COLO668 (cell line): Measurements from ENCODE around the gene ZBTB34.

Source experiments
- DNase-seq: peaks from one replicate; lab custom pipeline; 2025; ENCODE audit not compliant: unreplicated experiment; lab: John Stamatoyannopoulos, UW

Gene ZBTB34

DNA sequence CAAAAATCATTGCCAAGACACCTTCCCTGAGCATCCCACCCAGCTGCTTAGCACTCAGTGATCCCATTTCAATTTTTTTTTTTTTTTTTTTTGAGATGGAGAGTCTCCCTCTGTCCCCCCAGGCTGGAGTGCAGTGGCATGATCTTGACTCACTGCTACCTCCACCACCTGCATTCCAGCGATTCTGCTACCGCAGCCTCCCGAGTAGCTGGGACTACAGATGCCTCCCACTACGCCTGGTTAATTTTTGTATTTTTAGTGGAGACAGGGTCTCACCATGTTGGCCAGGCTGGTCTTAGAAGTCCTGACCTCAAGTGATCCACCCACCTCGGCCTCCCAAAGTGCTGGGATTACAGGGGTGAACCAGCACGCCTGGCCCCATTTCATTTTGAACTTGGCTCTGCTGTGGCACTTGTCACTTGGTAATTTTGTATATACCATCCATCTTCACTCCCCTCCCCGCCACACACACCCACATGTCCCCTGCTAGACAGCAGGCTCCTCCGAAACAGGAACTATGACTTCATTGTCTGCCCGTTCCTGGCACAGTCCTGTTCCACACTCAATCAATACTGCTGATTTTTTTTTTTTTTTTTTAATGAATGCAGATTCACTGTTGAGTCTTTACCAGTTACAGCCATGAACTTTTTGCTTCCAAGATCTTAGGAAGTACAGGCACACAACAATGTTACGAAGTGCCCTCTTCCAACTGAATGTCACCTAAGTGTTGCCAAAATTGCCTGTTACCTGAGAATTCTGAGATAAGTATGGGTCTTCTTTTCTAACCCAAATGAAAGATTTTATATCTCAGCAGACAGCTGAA is 17.3 kb upstream of the ZBTB34 start:
- DNase-seq: no peak

DNA sequence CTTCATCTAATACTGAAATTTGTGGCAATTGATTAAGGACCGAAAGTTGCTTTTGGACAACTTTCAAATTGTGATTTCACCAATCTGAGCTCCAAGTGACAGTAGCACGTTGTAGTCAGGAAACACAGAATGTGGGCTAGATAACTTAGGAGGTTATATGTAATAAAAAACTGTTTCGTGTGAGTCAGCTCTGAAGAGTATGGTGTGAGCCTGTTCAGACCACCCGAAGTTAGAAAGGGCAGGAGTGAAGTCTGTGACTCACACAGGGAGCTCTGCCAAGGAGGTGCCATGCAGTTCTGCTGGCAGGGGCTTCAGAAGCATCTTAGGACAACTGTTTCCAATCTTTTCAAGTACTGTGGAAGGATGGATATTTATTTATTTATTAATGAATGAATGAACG is 16.4 kb upstream of the ZBTB34 start:
- no peak for DNase-seq

DNA sequence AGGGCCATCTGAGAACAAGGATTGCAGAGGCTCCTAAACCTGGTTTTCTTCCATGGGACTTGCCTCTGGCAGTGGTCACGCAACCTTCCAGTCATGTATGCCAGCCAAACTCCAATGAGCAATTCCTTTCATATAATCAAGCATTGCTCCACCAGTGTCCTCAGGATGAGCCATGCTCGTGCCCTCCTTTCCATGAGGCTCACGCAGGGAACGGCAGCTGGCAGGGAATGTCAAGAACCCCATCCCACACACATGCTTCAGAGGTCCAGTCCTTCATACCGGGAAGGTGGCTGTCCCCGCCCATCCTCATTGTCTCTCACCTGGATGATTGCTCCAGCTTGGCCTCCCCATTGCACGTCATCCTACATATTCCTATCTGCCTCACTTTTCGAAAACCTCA is 13.4 kb upstream of the ZBTB34 start:
- DNase-seq: no peak

DNA sequence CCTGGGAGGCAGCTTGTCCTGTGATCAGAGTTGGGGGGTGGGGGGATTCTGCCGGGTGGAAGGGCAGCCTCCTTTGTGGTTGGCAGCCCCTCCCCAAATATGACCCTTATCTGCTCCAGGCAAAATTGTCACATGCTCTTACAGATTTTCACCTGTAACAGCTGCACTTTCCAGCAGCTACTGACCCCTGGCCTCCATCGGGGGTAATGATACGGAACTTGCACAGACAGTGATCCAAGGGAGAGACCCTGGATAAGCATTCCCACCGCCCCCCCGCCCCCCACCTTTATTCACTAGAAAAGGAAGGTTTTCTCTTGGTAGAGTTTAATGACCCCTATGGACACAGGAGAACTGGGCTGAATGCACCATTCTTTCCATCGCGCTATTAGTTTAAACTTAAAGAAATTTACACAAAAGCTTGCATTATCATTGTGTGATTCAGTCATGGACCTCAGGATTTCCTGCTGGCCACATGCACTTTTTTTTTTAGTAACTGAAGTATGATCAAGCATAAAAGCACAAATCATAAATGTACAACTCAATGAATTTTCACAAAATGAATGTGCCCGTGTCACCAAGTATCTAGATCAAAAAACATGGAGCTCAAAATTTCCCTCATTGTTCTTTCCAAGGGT is 10.7 kb upstream of the ZBTB34 start:
- DNase-seq: no peak

DNA sequence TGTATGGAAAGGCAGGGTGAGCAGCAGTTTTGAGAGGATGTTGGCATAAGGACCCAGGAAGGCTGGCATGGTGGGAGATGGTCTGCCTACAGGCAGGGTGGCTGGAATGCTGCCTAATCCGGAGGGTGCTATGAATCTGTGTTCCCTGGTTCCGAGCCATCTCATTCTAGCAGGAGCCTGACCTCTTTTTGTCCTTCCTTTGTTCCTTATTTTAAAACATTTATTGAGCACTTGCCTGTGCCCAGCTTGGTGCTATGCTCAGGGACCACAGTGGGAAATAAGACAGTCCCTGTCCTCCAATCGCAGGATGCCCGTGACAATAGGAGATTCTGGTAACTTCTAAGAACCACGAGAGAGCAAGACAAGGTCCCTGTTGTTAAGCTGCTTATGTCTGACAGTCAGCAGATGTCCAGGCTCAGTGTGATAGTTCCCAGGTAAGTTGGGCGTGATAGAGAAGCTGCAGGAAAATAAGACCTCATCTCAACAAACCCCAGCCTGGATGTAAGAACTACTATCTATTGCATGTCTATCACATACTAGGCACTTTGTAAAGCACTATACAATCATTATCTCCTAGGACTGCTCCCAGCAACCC is 9.1 kb upstream of the ZBTB34 start:
- no peak for DNase-seq

DNA sequence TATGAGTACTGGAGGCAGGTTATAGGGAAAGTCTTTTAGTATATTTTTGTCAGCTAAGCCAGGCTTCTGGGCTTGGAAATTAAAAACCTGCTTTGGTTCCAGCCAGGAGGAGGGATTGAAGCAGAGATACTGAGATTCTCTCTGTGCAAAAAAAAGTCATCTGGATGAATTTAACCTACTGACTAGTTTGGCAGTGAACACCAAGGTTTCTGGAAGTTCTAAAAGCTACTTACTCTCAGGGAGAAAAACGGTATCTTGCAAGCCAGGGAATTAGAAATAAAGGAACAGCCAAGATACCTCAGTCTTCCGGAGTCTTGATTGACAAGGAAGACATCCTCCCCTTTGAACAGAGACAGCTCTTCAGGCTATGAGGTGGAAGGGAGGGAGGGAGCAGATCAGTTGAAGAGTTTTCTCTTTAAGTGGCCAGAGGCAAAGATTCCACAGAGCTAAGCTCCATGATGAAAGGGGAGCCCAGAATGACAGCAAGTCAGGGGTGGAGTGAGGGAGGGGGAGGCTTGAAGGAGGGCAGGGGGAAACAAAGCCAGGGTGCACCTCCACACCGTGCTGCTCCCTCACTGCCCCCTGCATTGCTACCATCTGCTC is 8.3 kb upstream of the ZBTB34 start:
- DNase-seq: no peak

DNA sequence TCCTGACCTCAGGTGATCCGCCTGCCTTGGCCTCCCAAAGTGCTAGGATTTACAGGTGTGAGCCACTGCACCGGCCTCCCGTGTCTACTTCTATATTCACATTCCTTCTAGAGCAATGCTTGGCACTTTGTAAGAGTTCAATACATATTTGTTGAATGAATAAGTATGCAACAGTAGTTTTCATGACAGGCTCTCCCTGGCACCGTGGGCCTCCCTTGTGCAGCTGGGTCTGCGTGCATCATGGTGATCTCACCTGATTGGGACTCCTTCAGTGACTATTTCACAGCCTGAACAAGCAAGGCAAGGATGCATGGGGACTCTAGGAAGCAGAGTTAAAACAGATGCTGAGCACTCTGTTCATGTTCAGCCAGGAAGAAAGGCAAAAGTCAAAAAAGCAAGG is 6.8 kb upstream of the ZBTB34 start:
- DNase-seq: no peak

DNA sequence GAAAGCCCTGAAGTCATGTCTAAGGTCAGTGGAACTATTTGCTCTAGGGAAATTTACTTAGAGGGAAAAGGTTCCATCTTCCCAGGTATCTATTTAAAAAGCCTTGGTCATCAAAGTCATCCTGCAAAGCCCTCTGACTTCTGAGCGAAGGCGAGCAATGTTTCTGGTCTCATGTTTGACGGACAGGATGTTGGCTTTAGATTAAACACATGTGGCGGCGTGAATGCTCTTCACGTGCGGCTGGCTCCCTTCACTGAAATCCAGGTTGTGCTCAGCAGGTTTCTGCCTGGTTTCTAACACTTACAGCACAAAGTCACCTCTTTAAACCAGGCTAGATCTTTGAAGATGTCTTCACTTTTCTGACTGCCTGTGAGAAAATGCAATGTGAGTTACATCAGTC is 5.7 kb upstream of the ZBTB34 start:
- no peak for DNase-seq

DNA sequence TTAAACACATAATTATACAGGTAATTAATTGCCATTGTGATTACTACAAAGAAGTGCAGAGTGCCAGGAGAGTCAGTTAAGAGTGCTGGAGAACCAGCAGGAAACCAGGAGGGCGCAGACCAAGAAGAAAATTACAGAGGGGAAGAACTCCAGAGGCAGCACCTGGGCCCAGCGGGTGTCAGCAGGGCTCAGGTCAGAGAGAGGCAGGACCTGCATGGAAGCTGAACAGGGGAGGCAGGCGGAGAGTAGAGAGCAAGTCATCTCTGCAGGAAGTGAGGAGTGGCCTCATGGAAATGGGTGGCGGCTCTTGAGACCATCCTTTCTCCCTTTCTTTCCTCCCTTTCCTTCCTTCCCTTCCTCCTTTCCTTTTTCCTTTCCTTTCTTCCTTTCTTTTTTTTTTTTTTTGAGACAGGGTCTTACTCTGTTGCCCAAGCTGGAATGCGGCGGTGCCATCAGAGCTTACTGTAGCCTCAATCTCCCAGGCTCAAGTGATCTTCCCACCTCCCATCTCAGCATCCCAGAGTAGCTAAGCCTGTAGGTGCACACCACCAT is 4.0 kb upstream of the ZBTB34 start:
- DNase-seq: no peak

DNA sequence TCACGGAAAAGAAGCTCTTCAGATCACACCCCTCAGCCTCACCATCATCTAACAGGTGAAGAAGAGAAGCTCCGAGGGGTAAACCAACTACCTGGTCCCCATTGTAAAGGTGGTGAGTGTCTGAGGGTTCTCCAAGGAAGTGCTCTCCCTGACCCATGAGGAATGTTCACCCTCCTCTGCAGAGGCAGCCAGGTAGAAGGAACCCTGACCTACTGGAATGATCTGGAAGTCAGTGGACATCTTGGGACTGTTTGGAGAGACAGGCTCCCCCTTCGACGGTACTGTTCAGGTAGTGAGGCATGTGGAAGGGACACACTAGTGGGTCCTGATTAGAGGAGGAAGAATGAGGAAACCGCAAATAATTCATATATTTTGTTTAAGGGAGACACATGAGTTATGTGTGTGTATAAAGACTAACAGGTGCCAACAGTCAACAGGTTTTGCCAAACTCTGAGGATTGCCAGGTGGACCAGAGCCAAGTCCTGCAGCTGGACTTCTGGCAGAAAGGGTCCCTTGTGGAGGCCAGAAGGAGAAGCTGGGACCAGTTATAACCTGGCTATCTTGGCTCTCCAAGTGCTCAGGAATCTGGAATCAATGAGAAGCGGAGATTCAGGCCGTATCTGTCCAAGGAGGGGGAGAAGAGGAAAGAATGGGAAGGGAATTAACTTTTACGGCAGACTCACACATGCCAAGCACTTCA is 3.0 kb upstream of the ZBTB34 start:
- DNase-seq: peak; percentile 21

DNA sequence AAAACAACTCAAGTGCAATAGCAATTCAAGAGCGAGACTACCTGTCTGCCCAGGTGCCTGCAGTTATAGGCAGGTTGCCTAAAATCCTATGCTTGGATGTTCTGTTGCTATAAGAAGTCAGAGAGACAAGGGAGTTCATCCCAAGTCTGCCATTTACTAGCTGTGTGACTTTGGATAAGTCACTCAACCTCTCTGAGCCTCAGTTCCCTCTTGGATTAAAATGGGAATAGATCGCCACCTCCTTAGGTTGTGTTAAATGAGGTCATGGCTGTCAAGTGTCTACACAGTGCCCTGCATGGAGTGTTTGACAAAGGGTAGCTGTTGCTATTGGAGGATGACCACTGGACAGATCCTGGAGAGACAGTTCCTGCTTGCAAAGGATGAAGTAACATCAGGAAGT is 1.3 kb upstream of the ZBTB34 start:
- no peak for DNase-seq

DNA sequence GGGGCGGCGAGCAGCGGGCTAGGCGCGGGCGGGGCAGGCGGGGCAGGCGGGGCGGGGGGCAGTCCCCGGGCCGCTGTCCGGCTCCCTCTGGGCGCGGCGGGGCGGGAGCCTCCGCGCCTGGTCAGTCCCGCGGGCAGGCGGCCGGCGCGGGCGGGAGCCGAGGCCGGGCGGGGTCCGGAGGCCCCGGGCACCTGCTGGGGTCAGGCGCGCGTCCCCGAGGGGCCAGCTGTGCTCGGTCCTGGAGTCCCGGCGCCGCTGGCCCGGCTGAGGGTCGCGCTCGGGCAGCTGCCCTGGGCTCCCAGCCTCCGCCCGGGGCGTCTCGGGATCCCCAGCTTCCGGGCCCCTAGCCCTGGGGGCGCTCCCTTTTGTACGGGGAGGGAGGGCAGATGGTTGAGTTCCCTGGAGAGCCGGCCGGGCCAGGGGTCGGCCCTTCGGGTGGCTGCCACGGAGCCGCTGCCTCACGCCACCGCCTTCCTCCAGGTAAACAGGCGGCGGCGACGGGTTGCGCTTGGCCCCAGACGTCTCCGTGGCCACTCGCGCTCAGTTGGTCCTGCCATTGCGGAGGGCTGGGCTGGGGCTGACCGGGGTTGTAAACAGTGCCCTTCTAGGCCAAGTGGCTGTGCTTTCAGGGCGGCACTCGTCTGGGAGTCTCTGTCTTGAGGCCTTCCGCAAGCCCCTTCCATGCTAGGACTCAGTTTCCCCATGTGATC is 473 bp downstream of the ZBTB34 start:
- peak; percentile 54 for DNase-seq

DNA sequence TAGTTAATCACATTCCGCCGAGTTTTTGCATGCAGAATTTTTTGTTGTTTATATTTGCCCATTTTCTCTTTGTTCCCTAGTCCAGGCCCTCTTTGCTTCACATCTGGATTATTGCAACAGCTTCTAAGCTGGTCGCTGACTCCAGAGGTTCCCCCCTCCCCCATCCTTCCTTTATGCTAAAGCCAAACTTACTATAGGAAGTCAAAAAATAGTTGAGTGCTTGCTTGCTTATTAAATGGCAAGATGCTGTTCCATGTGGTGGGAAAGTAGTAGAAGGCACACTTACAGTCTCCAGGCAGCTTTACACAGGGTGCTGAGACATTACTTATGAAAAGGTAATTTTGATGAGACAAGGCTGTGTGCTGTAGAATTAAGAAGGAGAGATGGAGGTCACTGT is 1.3 kb downstream of the ZBTB34 start:
- DNase-seq: no peak

DNA sequence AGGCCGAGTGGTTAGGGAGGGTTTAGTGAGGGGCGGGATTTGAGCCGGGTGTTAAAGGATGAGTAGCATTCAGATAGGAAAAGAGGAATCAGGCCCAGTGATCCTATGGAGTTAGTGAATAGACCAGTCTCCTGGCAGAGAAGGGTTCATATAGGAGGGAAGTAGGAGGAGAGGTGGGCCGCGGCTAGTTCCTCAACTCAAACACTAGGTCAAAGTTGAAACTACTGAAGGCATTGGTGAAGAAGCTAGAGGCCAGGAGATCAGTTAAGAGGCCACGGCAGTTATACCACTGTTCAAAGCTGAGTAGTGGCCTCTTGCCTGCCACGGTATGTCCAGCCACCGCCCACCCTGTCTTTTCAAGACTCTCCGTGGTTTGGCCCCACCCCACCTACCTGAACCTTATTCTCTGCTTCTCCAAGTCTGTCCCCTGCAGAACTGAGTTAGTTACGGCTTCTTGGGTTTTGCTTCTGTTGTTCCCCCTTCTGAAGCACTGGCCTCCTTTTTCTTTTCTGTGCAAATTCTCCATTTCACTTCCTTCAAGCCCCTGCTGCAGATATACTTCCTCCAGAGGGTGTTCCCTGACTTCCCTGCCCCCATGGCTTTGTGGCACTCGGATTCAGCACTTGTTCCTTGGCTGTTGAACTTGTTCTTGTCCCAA is 1.8 kb downstream of the ZBTB34 start:
- DNase-seq: no peak

DNA sequence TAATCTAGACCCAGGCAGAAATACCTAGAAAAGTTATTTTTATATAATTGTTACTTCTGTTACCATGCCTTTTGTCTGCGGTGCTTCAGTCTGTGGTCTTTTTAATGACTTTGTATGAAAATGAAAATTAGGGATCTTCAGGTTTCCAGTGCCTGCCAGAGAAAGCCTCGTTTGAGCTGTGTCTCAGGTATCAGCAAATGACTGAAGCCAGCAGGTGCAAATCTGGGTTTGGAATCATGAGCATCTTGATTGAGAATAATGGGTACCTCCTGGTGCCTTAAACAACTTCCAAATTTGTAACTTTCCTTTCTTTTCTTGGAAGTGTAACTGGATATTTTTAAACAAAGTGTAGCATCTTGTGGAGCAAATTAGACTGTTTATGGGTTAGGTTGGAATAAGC is 4.3 kb downstream of the ZBTB34 start:
- no peak for DNase-seq

DNA sequence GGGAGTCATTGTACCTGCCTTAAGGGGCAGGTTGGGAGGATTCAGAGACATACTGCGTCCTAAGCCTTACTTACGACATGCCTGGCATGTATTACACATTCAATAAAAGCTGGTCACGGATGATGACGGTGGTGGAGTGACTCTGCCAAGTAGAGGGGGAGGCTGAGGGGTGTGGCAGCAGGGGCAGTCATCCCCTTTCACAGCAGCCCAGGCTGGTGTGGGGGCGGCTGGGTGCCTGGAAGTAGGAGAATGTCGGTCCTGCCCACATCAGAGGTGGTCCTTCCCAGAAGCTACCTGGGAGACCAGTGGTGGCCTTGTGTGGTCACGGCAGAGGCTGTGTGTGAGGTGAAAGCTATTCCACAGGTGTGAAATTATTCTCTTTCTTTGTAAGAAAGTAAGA is 8.9 kb downstream of the ZBTB34 start:
- DNase-seq: no peak

DNA sequence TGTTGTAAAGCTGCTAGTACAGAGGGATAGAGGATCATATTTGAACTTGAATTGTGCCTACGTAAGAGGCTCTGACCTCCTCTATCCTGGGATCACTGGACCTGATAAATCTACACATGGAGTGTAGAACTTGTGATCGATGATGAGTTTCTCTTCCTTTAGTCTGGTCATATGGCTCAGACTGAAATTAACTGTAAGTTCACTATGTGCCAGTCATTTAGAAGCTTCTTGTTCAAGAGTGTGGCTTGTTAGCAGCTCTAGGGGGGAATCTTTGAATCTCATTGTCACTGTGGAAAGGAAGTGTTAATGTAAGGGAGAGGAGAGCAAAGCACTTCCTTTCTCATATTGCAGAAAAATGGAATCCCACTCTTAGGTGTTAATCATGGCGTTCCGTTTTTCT is 12.1 kb downstream of the ZBTB34 start:
- no peak for DNase-seq

DNA sequence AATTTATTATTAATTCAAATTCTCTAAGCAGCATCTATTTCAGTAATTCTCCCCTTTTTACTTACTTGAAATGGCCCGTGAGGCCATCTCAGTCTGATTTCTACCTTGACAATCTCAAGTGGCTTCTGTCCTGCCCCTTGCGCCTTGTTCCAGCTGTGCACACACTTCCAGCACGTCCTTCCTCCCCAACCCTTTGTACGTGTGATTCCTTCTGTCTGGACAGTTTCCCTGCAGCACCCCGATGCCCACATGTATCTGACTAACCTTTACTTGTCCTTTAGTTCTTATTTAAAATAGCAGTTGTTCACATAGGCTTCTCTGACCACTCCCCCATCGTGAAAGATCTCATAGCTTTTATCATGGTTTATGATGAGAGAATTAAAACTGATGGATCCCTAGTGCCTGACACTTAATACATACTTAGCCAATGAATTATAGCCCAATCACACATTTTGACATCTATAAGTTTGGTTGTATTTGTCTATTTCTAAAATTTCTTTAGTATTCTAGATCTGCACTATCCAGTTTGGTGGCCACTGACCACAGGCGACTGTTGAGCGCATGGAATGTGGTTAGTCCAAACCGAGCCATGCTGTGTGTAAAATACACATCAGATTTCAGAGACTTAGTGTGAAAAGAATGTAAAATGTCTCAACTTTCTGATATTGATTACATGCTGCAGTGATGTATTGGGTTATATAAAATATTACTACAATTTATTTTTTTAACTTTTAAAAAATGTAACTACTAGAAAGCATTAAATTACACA is 14.3 kb downstream of the ZBTB34 start:
- no peak for DNase-seq
